GM11168 (cell line): ENCODE measurements around the gene IQCM.

ENCODE experiments used
- in situ Hi-C: fragments of 300-500 bp; cut with MboI; formaldehyde crosslinking; loops from one replicate; pipeline ENCODE4 v1.12.0; 2022; ENCODE audit warnings: low sequenced_read_pairs; ENCODE audit not compliant: unreplicated experiment

IQCM gene, protein sequence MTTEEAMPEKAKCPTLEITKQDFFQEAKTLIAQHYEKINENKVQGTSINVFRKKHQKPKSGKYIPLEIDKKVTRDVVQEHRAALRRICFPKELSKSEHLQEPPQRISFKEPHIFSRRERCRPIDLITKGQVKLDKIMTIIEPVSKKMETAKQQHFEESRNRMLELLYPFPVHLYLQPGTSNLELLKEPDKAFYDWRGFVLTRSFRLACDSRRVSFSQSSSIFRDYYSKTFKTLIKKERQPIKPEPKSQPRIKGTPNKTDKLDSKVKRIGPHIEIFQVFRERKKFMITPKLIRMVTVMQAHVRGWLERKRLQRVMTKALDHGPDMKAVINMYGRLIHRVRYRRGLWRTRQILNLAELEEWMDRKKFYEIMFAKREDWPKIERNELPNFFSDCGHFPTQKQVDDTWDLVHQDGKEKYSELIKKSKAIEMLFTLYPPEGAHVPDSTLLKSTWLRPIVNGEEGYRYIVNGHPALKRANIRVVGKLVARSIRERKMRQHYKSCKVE

DNA sequence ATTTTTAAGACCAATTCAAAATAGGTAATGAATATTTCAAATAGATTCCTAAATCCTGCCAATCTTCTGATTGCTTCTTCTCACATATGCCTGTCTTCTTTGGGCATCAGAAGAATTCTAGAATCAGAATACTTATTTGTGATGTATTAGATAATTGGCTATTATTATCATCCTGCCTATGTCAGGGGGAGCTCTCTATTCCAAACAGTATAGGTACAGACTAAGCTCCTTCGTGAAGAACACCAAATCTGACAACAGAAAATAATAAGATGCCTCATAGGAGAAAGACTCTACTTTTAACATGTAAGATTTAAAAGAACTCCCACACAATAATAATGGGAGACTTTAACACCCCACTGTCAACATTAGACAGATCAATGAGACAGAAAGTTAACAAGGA is at the start of gene IQCM:
Gene IQCM, minus strand, starts transcription at position 101 of the 400 bp plus-strand sequence. CDS start 73,152 bp downstream, outside the sequence.
- in situ Hi-C loops: no loop called here

DNA sequence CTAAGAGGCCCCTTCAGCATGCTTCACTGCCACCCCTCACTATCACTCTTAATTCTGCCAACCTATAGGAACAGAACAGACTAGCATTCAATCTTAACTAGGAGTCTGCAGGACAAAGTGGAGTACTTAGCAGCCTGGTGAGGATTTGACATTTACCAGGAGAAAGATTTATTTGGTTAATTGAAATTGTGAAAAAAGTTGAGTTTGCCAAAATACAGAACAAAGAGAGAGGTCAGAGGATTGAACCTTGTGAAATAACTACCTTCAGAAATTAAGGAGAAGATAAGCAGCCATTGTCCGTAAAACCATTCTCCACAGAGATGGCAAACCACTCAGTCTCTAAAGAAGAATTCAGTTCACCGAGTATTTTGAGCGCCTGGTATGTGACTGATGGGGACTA is 41.8 kb upstream of the IQCM start:
- in situ Hi-C loops: no loop called here

DNA sequence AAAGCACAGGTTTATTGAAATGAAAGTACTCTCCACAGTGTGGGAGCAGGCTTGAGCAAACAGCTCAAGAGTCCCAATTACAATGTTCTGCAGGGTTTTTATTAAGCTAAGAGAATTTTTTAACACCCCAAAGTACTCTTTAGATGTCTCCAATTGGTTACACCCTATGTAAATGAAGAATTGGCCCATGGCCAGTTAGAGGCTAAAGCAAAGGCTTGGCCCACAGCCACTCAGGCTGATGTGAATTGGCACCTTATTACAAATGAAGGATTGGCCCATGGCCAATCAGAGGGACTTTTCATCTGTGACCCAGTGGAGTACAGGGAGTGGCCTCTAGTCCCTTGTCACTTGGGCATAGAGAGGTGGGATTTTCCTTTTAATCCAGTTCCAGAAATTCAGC is 30.1 kb upstream of the IQCM start:
- in situ Hi-C loops: no loop called here

DNA sequence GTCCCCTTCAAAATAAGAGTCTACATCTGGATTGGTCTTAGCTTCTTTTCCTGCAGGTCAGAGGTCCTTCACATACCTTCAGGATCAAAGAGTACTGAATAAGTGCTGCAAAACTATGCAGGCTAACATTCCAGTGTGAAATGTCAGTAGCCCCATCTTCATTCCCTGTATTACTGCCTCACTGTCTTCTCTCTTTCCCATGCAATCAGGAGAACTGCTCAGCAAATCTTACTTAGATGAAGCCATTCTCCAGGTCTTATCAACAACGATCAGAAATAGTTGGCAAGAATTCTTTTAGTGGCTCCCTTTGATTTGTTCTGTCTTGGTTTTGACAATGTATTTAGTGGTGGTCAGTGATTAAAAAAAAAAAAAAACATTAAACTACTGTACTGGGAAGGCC is 26.0 kb upstream of the IQCM start:
- in situ Hi-C loops: no loop called here

DNA sequence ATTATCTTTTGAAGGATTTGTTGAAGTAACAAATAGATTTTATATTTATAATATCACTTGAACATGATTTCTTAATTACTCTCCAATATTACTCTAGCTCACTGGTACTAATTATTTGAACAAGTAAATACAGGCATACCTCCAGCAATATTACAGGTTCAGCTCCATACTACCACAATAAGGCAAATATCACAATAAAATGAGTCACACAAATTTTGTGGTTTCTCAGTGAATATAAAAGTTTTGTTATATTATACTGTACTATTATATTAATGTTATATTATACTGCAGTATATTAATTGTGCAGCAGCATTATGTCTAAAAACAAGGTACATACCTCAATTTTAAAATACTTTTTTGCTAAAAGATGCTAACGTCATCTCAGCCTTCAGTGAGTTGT is 22.4 kb upstream of the IQCM start:
- in situ Hi-C loops: no loop called here

DNA sequence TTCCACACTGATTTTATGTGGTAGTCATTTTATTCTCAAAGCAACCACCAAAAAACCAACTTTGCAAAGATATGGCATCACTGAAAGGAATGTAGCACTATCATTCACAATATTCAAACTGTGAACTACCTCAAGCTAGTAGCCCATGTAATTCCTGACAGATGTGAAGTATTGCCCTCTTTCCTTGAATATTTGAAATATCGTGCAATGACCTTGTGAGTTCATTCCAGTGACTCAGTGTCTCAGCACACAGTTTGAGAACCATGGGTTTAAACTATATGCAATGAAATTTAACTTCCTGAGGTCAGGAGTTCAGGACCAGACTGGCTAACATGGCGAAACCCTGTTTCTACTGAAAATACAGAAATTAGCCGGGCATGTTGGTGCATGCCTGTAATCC is 20.9 kb upstream of the IQCM start:
- in situ Hi-C loops: no loop called here

DNA sequence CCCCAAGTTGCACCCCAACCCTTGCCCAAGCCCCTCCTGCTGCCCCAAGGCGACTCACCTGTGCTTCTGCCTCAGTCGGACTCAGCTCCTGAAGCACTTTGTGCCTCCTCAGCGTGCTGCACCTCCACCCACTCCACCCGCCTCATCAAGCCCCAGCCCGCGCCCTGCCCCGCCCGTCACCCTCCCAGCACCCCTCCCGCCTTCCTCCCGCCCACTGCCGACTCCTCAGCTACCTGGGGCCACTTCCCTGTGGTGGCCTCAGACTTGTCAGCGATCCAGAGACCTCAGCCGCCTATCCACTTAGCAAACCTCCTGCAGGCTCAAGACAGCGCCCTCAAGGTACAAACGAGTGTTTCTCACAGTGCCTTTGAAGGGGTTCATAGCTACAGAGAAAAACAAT is 19.6 kb upstream of the IQCM start:
- in situ Hi-C loops: no loop called here

DNA sequence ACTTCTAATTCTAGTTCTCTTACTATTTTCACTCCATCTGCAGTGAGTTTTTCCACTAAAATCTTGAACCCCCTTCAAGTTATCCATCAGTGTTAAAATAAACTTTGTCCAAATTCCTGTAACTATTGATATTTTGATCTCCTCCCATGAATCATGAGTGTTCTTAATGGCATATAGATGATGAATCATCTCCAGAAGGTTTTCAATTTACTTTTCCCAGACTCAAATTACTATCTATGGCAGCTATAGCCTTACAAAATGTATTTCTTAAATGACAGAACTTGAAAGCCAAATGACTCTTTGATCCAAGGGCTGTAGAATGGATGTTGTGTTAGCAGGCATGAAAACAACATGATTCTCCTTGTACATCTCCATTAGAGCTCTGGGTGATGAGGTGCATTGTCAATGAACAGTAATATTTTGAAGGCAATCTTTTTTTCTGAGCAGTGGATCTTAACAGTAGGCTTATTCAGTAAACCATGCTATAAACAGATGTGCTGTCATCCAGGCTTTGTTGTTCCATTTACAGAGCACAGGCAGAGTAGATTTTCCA is 16.1 kb upstream of the IQCM start:
- in situ Hi-C loops: no loop called here

DNA sequence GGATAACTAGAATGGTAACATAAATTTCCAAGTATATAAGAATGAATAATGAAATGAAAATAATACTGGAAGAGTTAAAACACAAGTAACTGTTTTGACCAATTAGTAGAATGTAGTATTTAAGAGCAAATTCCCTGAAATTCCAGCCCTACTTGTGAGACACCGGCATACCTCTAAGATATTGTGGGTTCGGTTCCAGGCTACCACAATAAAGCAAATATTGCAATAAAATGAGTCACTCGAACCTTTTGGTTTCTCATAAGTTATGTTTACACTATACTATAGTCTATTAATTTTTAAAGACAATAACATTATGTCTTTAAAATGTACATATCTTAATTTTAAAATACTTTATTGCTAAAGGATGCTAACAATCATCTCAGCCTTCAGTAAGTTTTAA is 15.2 kb upstream of the IQCM start:
- in situ Hi-C loops: no loop called here

DNA sequence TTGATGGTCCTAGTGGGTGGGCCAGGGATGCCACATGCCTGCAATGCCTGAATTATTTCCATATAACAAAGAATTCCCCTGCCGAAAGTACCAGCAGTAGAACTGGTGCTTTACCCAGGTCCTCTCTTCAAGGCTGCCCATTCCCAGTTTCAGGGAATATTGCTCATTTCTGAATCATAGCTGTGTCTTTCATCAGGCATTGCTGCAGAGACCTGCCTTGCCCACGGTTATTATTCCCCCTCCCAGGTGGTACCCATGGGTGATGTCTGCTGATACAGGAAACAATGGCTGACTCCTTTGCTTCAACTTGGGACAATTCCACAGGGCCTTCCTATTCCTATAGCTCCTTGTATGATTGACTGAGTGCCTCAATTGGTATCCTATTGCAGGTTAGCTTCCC is 9.7 kb upstream of the IQCM start:
- in situ Hi-C loops: no loop called here

DNA sequence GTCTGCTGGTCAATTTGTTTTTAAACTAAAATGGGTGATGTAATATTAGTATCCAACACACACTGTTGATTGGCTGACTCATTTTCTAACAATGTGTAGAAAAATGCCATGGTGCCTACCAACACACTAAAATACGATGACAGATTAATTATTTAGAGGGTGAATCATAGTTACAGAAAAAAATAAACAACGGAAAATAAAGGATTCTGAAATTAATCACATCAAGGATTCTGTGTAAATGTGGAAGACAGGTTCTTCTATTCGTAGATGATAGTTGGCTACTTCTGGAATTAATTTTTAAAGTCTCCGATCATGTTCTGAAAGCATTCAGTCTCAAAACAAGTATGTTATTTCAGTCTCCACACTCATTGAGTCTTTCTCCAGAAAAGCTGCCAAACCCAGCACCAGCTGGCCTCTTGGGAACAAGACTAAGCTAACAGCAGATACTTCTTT is 8.2 kb upstream of the IQCM start:
- in situ Hi-C loops: no loop called here

DNA sequence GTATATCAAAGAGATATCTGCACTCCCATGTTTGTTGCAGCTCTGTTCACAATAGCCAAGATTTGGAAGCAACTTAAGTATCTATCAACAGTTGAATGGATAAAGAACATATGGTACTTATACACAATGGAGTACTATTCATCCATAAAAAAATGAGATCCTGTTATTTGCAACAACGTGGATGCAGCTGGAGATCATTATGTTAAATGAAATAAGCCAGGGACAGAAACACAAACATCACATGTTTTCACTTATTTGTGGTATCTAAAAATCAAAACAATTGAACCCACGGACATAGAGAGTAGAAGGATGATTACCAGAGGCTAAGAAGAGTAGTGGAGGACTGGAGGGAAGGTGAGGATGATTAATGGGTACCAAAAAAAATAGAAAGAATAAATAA is 14.2 kb downstream of the IQCM start:
- in situ Hi-C loops: no loop called here

DNA sequence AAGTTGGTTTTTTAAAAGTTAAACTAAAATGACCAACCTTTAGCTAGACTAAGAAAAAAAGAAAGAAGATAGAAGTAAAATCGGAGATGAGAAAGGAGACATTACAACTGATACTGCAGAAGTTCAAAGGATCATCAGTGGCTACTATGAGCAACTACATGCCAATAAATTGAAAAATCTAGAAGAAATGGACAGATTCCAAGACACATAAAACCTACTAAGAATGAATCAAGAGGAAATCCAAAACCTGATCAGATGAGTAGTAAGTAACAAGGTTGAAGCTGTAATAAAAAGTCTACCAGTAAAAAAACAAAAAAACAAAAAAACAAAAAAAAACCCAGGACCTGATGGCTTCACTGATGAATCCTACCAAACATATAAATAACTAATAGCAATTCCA is 16.1 kb downstream of the IQCM start:
- in situ Hi-C loops: no loop called here

DNA sequence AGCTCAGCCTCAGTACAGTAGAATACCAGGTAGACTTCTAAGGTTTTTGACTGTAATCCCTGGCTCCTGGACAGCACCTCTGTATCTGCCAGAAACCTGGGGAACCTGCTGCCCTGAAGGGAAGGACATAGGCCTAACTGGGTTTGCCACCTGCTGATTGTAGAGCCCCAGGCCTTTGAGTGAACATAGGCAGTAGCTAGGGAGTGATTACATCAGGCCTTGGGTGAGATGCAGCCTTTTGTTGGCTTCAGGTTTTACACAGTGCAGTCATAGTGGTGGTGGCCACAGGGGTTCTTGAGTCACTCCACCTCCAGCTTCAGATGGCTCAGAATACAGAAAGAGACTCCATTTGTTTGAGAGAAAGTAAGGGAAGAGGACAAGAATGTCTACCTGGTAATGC is 19.3 kb downstream of the IQCM start:
- in situ Hi-C loops: no loop called here

DNA sequence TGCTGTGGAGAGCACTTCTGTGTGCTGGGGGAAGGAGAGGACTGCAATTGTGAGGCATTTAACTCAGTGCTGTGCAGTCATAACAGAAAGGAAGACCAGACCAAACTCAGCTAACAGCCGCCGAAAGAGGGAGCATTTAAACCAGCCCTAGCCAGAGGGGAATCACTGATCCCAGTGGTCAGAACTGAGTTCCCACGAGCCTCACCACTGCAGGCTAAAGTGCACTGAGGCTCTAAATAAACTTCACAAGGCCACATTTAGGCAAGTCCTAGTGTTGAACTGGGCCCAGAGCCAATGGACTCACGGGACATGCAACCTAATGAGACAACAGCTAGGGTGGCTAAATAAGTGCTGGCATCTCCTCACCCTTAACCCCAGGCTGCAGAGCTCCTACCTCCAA is 20.4 kb downstream of the IQCM start:
- in situ Hi-C loops: no loop called here

DNA sequence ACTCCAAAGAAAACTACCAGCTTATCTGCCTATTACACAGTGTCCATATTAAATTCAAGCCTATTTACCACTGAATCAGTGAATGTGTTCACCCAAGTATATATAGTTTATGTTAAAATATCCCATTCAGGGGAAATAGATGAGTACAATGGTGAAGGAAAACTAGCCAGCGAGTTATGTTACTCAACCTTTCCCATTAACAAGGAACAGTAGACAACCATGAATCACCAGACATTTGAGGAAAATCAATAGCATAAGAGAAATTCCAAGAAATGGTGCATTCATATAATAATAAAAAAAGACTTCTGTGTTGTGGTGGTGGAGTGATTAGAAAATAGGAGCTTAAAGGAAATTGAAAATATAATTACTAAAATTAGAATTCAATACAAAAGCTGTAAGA is 21.3 kb downstream of the IQCM start:
- in situ Hi-C loops: no loop called here

DNA sequence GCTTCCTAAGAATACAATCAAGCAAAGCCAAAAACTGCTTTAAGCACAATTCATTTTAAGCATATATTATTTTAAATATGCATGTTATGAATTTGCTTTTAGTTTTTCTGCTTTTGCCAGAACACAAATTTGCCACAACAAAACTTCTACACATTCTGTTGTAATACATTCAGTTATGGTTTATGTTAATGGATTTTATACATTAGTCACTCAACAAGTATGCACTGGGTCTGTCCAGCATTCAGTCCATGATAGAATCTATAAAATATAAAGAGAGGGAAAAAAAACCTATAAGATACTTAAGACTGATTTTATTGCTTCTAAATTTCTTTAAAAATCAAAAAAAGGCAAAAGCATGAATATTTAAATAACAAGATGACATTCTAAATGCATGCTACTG is 22.2 kb downstream of the IQCM start:
- in situ Hi-C loops: no loop called here

DNA sequence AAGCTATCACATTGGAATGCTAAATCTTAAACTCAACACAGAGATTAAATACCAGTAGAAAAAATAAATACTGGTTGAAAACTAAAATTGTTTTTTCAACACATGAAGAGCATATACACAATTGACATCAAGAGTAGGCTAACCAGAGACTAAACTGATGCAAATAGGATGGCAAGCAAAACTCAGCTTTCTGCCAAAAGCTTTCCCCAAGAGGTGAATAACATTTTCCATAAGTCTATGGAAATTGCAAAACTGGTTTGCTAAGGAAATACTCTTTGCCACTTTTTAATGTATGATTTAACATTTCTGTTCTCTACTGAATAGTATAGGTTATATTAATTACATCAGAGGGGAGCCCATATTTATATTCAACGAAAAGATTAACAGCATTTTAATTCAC is 23.8 kb downstream of the IQCM start:
- in situ Hi-C loops: no loop called here

DNA sequence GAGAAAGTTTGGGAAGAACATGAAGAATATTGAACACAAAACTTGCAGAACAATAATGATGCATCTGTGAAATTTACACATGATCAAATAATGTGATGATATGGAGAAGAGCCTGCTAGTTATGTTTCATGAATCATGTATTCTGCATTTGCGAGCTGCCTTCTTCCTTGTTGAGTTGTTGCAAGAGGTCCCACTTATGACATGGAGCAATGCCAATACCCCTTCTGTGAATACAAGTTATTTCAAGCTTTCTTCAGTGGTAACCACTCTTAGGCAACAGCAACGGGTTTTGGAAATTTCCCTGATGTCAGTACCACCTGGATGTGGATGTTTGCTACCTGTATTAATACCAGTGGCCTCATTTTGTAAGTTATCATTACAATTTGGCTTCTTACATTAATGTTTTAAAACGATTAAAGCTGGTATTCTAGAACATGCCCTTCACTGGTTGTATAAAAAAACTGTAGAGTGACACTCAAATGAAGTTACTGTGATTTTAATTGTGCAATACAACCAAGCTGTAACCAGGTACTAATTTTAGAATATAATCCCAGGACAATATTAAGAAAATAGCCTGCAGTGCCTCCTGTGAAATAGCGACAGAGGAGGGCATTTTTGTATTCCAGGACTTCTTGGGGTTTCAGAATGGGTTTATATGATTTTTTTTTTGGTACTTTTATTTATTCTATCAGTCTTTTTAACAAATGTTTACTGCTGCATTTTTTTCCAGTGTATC is 25.3 kb downstream of the IQCM start:
- in situ Hi-C loops: no loop called here

DNA sequence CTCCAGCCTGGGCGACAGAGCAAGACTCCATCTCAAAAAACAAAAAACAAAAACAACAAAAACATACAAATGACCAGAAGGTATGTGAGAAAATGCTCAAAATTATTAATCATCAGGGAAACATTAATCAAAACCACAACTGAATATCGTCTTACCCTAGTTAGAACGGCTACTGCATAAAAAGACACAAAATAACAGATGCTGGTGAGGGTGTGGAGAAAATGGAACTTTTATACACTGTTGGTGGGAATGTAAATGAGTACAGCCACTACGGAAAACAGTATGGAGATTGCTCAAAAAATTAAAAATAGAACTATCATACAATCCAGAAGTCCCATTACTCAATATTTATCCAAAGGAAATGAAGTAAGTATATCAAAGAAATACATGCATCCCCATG is 27.3 kb downstream of the IQCM start:
- in situ Hi-C loops: no loop called here

DNA sequence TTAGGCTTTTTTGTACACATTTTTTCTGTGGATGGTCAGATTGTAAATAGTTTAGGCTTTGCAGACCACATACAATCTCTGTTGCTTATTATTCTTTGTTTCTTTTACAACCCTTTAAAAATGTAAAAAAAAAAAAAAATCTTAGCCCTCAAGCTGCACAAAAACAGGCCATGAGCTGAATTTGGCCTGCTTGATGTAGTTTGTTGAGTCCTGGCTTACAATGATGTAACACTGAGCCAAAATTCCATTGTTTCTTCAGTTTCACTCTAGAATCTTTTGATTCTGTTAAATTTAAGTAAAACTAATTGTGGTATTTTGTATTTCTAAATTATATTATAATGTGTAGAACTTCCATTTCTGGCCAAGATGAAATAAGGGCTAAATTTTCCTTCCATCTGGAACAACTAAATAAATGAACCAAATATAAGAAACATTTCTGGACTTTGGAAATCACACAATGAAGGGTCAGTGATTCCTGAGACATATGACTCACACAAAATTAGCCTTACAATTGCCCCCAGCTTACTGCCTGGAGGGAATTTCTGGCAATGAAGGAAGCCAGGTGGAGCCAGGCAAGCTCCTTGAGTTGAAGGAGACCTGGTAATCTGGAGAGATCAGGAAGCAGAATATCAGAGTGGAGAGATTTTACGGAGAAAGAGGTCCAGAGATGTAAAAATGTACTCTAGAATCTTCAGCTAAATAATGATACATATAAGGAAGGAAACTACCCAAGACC is 29.8 kb downstream of the IQCM start:
- in situ Hi-C loops: no loop called here
